Measurements from ENCODE around the gene C16orf54. TPM values are rescaled to one million over a fixed set of nuclear protein-coding genes. Genes with fewer than 3 reads are reported as not detected.
"Not testable (repeated sequence)": the region's sequence is repeated elsewhere in the genome, so short reads cannot be mapped to it uniquely, and the experiment has no call there.

Gene C16orf54
- total and polyA plus RNA-seq, 2 of the 4 experiments (the other 2 are of a cell fraction): not detected

GRCh38 chr16:29695675-29696074 is 50.1 kb downstream of the C16orf54 start:
- H4K8ac ChIP-seq (ENCODE audit: low read depth in 2 of 2, low read length in 2 of 2); intact Hi-C loops (cut with micrococcal nuclease); ATAC-seq (ENCODE audit: low read depth); H2BK120ac ChIP-seq (ENCODE audit: low read depth, low read length); H3K4me3 ChIP-seq (ENCODE audit: insufficient read depth, low read depth, low read length); H3K4ac ChIP-seq (ENCODE audit: low read depth, low read length); H2AK9ac ChIP-seq (replicated peaks; ENCODE audit: low read depth, low read length, poor library complexity); BruUV-seq (replicated peaks); H3K14ac ChIP-seq (replicated peaks; ENCODE audit: low read depth, low read length); POLR2A ChIA-PET (ENCODE audit: unreplicated experiment); DNase-seq; H3K79me1 ChIP-seq (ENCODE audit: low read depth in 1 of 2, low read length in 2 of 2); H2BK20ac ChIP-seq (ENCODE audit: low read depth, low read length); H4K5ac ChIP-seq (ENCODE audit: low read depth, low read length); dilution Hi-C loops (cut with HindIII; ENCODE audit: low sequenced_read_pairs, unreplicated experiment); H3K4me2 ChIP-seq (ENCODE audit: low read depth, low read length); H2BK5ac ChIP-seq (ENCODE audit: low read depth, low read length, poor library complexity, severe bottlenecking); H3K36me3 ChIP-seq (ENCODE audit: control insufficient read depth, insufficient read depth, low read length); H3K9ac ChIP-seq (ENCODE audit: low read depth, low read length); H3K9me3 ChIP-seq (ENCODE audit: control insufficient read depth, insufficient read depth, low read length); H2BK15ac ChIP-seq (ENCODE audit: low read depth, low read length); H3K9me1 ChIP-seq (ENCODE audit: insufficient read depth, low read length); H2AFZ ChIP-seq (replicated peaks; ENCODE audit: low read length, poor library complexity); H3K56ac ChIP-seq (ENCODE audit: extremely low read depth, insufficient read depth, low read length); H4K91ac ChIP-seq (ENCODE audit: insufficient read depth, low read depth, low read length); H3K27ac ChIP-seq (ENCODE audit: insufficient read depth, low read length); H3K23ac ChIP-seq (ENCODE audit: low read depth, low read length); CTCF ChIA-PET; H2AK5ac ChIP-seq (ENCODE audit: low read depth, low read length); H4K20me1 ChIP-seq (ENCODE audit: insufficient read depth, low read length); H3K18ac ChIP-seq (ENCODE audit: low read depth, low read length); H3K4me1 ChIP-seq (ENCODE audit: control insufficient read depth, insufficient read depth, low read length): not testable (repeated sequence)
- H3K27me3 ChIP-seq (ENCODE audit: control insufficient read depth, insufficient read depth, low read length): peaks cover 10% of the 10 kb centered on the region; the same call in 1 of the 2 replicates
- in situ Hi-C loops (cut with MboI; ENCODE audit: low sequenced_read_pairs): loop anchor here (10.0 kb wide), 2 partner anchors 61 to 329 kb away; partner anchors contain the start of gene C16orf92
- WGBS, 2 experiments (ENCODE audit: extremely low coverage in 2 of 2, insufficient read length in 1 of 2): no CpG with 5 or more reads among the region's 3 CpGs

All from IMR-90 (cell line).